Neural cell (in vitro differentiated cells): ENCODE results near the gene ARHGEF19. TPM values are rescaled to one million over a fixed set of nuclear protein-coding genes. Genes with fewer than 3 reads are reported as not detected.

ENCODE experiments used
- H2AFZ ChIP-seq: fragments of 200-600, 300-800 bp; sonication (generic), shearing (Covaris generic); 2 replicates; pipeline ENCODE4 v1.6.0; 2014; ENCODE audit warnings: low read depth, mild to moderate bottlenecking, antibody characterized with exemption, low read length, moderate library complexity
- H3F3A ChIP-seq: fragments of 200-600 bp; shearing (Covaris generic); 2 replicates; pipeline ENCODE4 v1.6.1; 2016; ENCODE audit warnings: mild to moderate bottlenecking, moderate library complexity, mixed read lengths, antibody characterized with exemption, low read length; ENCODE audit not compliant: insufficient read depth, poor library complexity, severe bottlenecking
- H3K27ac ChIP-seq: fragments of 200-600, 300-800 bp; sonication (generic), shearing (Covaris generic); 2 replicates; pipeline ENCODE4 v1.5.1; 2014; ENCODE audit warnings: mild to moderate bottlenecking, low read length, moderate library complexity
- H3K27me3 ChIP-seq: fragments of 300-800, 200-600 bp; sonication (generic), shearing (Covaris generic); 2 replicates; pipeline ENCODE4 v1.6.0; 2014; ENCODE audit warnings: mild to moderate bottlenecking, low read depth, low read length, moderate library complexity; ENCODE audit not compliant: insufficient read depth
- H3K36me3 ChIP-seq: fragments of 300-800, 200-600 bp; sonication (generic), shearing (Covaris generic); 2 replicates; pipeline ENCODE4 v1.5.1; 2014; ENCODE audit warnings: mild to moderate bottlenecking, antibody characterized with exemption, low read length, moderate library complexity; ENCODE audit not compliant: insufficient read depth
- H3K4me2 ChIP-seq: fragments of 300-800, 200-600 bp; sonication (generic), shearing (Covaris generic); 2 replicates; pipeline ENCODE4 v1.6.0; 2014; ENCODE audit warnings: mild to moderate bottlenecking, low read length
- H3K4me3 ChIP-seq: fragments of 300-800, 200-600 bp; sonication (generic), shearing (Covaris generic); 2 replicates; pipeline ENCODE4 v1.5.1; 2014; ENCODE audit warnings: mild to moderate bottlenecking, low read length, moderate library complexity
- H3K79me2 ChIP-seq: fragments of 200-600 bp; shearing (Covaris generic); replicated peaks from 2 replicates; pipeline ENCODE4 v1.6.0; 2014; ENCODE audit warnings: mild to moderate bottlenecking, low read length, moderate library complexity; ENCODE audit not compliant: insufficient read depth
- H3K9ac ChIP-seq: fragments of 300-800, 200-600 bp; sonication (generic), shearing (Covaris generic); 2 replicates; pipeline ENCODE4 v1.6.1; 2016; ENCODE audit warnings: mild to moderate bottlenecking, low read length, mixed read lengths
- H3K9me2 ChIP-seq: fragments of 200-600 bp; shearing (Covaris generic); 2 replicates; pipeline ENCODE4 v1.6.1; 2016; ENCODE audit warnings: mild to moderate bottlenecking, low read length, mixed read lengths; ENCODE audit not compliant: insufficient read depth
- H3K9me3 ChIP-seq: fragments of 200-600, 300-800 bp; sonication (generic), shearing (Covaris generic); 2 replicates; pipeline ENCODE4 v1.6.1; 2016; ENCODE audit warnings: mild to moderate bottlenecking, mixed run types, low read length, moderate library complexity, mixed read lengths
- H4K20me1 ChIP-seq: fragments of 200-600 bp; shearing (Covaris generic); 2 replicates; pipeline ENCODE4 v1.6.1; 2016; ENCODE audit warnings: mild to moderate bottlenecking, mixed run types; ENCODE audit not compliant: insufficient read depth
- CTCF ChIP-seq: fragments of 450-650 bp; IDR thresholded peaks from 2 replicates; pipeline ENCODE4 v1.5.1; 2014; ENCODE audit warnings: antibody characterized with exemption, mild to moderate bottlenecking, moderate library complexity; ENCODE audit not compliant: poor library complexity, severe bottlenecking
- EP300 ChIP-seq: fragments of 450-650 bp; conservative IDR thresholded peaks from 2 replicates; pipeline ENCODE4 v1.6.1; 2014; ENCODE audit warnings: antibody characterized with exemption, mild to moderate bottlenecking, moderate library complexity; ENCODE audit not compliant: poor library complexity, severe bottlenecking
- EZH2 ChIP-seq: fragments of 200-600, 300-800 bp; shearing (Covaris generic), sonication (generic); IDR thresholded peaks from 2 replicates; pipeline ENCODE4 v1.6.1; 2014; ENCODE audit warnings: antibody characterized with exemption, low read length, borderline replicate concordance, mild to moderate bottlenecking; ENCODE audit not compliant: insufficient read depth, poor library complexity, severe bottlenecking
- MXI1 ChIP-seq: fragments of 450-650 bp; conservative IDR thresholded peaks from 2 replicates; pipeline ENCODE4 v1.6.1; 2014; ENCODE audit warnings: antibody characterized with exemption, mild to moderate bottlenecking; ENCODE audit not compliant: poor library complexity, severe bottlenecking
- POLR2AphosphoS5 ChIP-seq: IDR thresholded peaks from 2 replicates; pipeline ENCODE4 v1.6.1; 2012
- RAD21 ChIP-seq: fragments of 450-650 bp; conservative IDR thresholded peaks from 2 replicates; pipeline ENCODE4 v1.6.1; 2014; ENCODE audit warnings: antibody characterized with exemption, mild to moderate bottlenecking, moderate library complexity
- REST ChIP-seq: IDR thresholded peaks from 2 replicates; pipeline ENCODE4 v1.6.1; 2012; ENCODE audit warnings: borderline replicate concordance
- SMC3 ChIP-seq: fragments of 450-650 bp; conservative IDR thresholded peaks from 2 replicates; pipeline ENCODE4 v1.6.1; 2014; ENCODE audit warnings: antibody characterized with exemption, mild to moderate bottlenecking, moderate library complexity; ENCODE audit not compliant: poor library complexity
- TAF1 ChIP-seq: IDR thresholded peaks from 2 replicates; pipeline ENCODE4 v1.6.1; 2012; ENCODE audit warnings: low read depth
- polyA plus RNA-seq: library from polyadenylated mRNA; depleted of rRNA; stranded (reverse); fragments of >200 nt; gene quantifications from 2 replicates; pipeline ENCODE4 v1.2.3, GENCODE V29; 2014

The ARHGEF19 gene
- polyA plus RNA-seq, 1 donor from 2014 or later: 0.93 TPM

GRCh38 chr1:16235347-16235746 lies 22.9 kb upstream of the ARHGEF19 start:
- Histone ChIP-seq H2AFZ (no peak overlapping the region), H3K9ac (no peak overlapping the region), H3F3A (no peaks in the 10 kb centered on the region), H3K79me2 (no peaks in the 10 kb centered on the region), H3K27ac (no peak overlapping the region), H3K36me3 (no peaks in the 10 kb centered on the region), H3K4me3 (no peak overlapping the region), H3K27me3 (no peaks in the 10 kb centered on the region), H3K9me3 (no peaks in the 10 kb centered on the region), H4K20me1 (no peaks in the 10 kb centered on the region), H3K9me2 (no peaks in the 10 kb centered on the region), H3K4me2 (no peak overlapping the region)
- TF ChIP-seq TAF1: no peak
- no peak for TF ChIP-seq EP300

- Histone ChIP-seq H3K9me2 (no peaks in the 10 kb centered on the region), H2AFZ (no peak overlapping the region), H3K4me3 (no peak overlapping the region), H3F3A (no peaks in the 10 kb centered on the region), H3K4me2 (no peak overlapping the region), H3K9ac (no peak overlapping the region), H3K27ac (no peak overlapping the region), H3K36me3 (no peaks in the 10 kb centered on the region), H3K27me3 (peaks cover 4% of the 10 kb centered on the region), H3K9me3 (no peaks in the 10 kb centered on the region), H3K79me2 (no peaks in the 10 kb centered on the region), H4K20me1 (no peaks in the 10 kb centered on the region)
- TF ChIP-seq TAF1 (no peak), EZH2 (no peak), MXI1 (no peak), CTCF (no peak), EP300 (no peak), POLR2AphosphoS5 (no peak), REST (no peak), SMC3 (no peak), RAD21 (no peak)
These were observed 21.0 kb upstream of the ARHGEF19 start for GRCh38 chr1:16233431-16233830.

- Histone ChIP-seq H3K4me3 (no peak overlapping the region), H3K9me3 (peaks cover 1% of the 10 kb centered on the region), H3K4me2 (no peak overlapping the region), H3K79me2 (no peaks in the 10 kb centered on the region), H3K27me3 (peaks cover 15% of the 10 kb centered on the region), H4K20me1 (no peaks in the 10 kb centered on the region), H2AFZ (no peak overlapping the region), H3K9ac (no peak overlapping the region), H3K9me2 (no peaks in the 10 kb centered on the region), H3K36me3 (no peaks in the 10 kb centered on the region), H3K27ac (no peak overlapping the region), H3F3A (no peaks in the 10 kb centered on the region)
- no peak for TF ChIP-seq MXI1
- TF ChIP-seq SMC3: no peak
- TF ChIP-seq REST: no peak
- TF ChIP-seq EZH2: no peak
- TF ChIP-seq POLR2AphosphoS5: no peak
- TF ChIP-seq EP300: no peak
- TF ChIP-seq CTCF: no peak
- no peak for TF ChIP-seq TAF1
- no peak for TF ChIP-seq RAD21
These were observed 19.9 kb upstream of the ARHGEF19 start for GRCh38 chr1:16232316-16232710.
